GM18951 (cell line): Measurements from ENCODE around the gene EFNA2.

Source experiments
- POLR2A ChIP-seq: IDR thresholded peaks from 4 replicates; pipeline ENCODE4 v1.6.1; 2011; ENCODE audit warnings: mild to moderate bottlenecking; ENCODE audit not compliant: insufficient read length, insufficient read depth; ENCODE audit errors: extremely low read depth
- in situ Hi-C: fragments of 300-500 bp; cut with MboI; formaldehyde crosslinking; loops from one replicate; pipeline ENCODE4 v1.12.0; 2022; ENCODE audit warnings: low sequenced_read_pairs, mixed read lengths, inconsistent platforms; ENCODE audit not compliant: unreplicated experiment

The EFNA2 gene

GRCh38 chr19:1290703-1291651, 5.3 kb downstream of the EFNA2 start:
- in situ Hi-C loops = no loop called here

GRCh38 chr19:1291761-1292418, 6.2 kb downstream of the EFNA2 start:
- in situ Hi-C loops = no loop called here
- no peak for TF ChIP-seq POLR2A

More at GRCh38 chr19:1290703-1291651, 5.3 kb downstream of the EFNA2 start:
- TF ChIP-seq POLR2A = no peak

GRCh38 chr19:1292419-1293151, 6.9 kb downstream of the EFNA2 start:
- in situ Hi-C loops = no loop called here

GRCh38 chr19:1293782-1294604, 8.3 kb downstream of the EFNA2 start:
- in situ Hi-C loops = no loop called here
- TF ChIP-seq POLR2A = no peak

More at GRCh38 chr19:1292419-1293151, 6.9 kb downstream of the EFNA2 start:
- no peak for TF ChIP-seq POLR2A

- no peak for TF ChIP-seq POLR2A
- in situ Hi-C loops = no loop called here
These were observed 9.0 kb downstream of the EFNA2 start for GRCh38 chr19:1294688-1295087.

GRCh38 chr19:1295169-1296012, 9.7 kb downstream of the EFNA2 start:
- in situ Hi-C loops = no loop called here
- TF ChIP-seq POLR2A = no peak

GRCh38 chr19:1296078-1296477, 10.4 kb downstream of the EFNA2 start:
- in situ Hi-C loops = no loop called here
- no peak for TF ChIP-seq POLR2A

- TF ChIP-seq POLR2A = no peak
- in situ Hi-C loops = no loop called here
These were observed 11.1 kb downstream of the EFNA2 start for GRCh38 chr19:1296575-1297271.

- TF ChIP-seq POLR2A = no peak
- in situ Hi-C loops = no loop called here
These were observed 12.6 kb downstream of the EFNA2 start for GRCh38 chr19:1298235-1298634.

- in situ Hi-C loops = loop anchor here (10.0 kb wide), 1 partner anchor 75 kb away; no protein-coding TSS in a partner anchor
- no peak for TF ChIP-seq POLR2A
These were observed 14.1 kb downstream of the EFNA2 start for GRCh38 chr19:1299801-1300200.
